ENCODE measurements around the gene USP2.

Gene USP2

GRCh38 chr11:119309411-119309810, 72.1 kb downstream of the USP2 start:
- no peak overlapping the region for H3K4me3 ChIP-seq (ENCODE audit: low read depth, low read length)
- no peak for DNase-seq (ENCODE audit: low read depth)
- no peak for TF ChIP-seq CTCF (IDR thresholded peaks at IDR 0.05; ENCODE audit: low read depth, low read length, missing control alignments)

GRCh38 chr11:119307974-119308373, 73.5 kb downstream of the USP2 start:
- no peak for DNase-seq (ENCODE audit: low read depth)
- no peak for TF ChIP-seq CTCF (IDR thresholded peaks at IDR 0.05; ENCODE audit: low read depth, low read length, missing control alignments)
- no peak overlapping the region for H3K4me3 ChIP-seq (ENCODE audit: low read depth, low read length)

GRCh38 chr11:119307219-119307618, 74.3 kb downstream of the USP2 start:
- DNase-seq (ENCODE audit: low read depth) = no peak
- TF ChIP-seq CTCF (IDR thresholded peaks at IDR 0.05; ENCODE audit: low read depth, low read length, missing control alignments) = no peak
- H3K4me3 ChIP-seq (ENCODE audit: low read depth, low read length) = no peak overlapping the region

- H3K4me3 ChIP-seq (ENCODE audit: low read depth, low read length) = no peak overlapping the region
These were observed 75.1 kb downstream of the USP2 start for GRCh38 chr11:119306373-119306890.

GRCh38 chr11:119305556-119306372, 75.7 kb downstream of the USP2 start:
- no peak for DNase-seq (ENCODE audit: low read depth)
- H3K4me3 ChIP-seq (ENCODE audit: low read depth, low read length) = no peak overlapping the region
- TF ChIP-seq CTCF (IDR thresholded peaks at IDR 0.05; ENCODE audit: low read depth, low read length, missing control alignments) = no peak

More at GRCh38 chr11:119306373-119306890, 75.1 kb downstream of the USP2 start:
- DNase-seq (ENCODE audit: low read depth) = no peak
- no peak for TF ChIP-seq CTCF (IDR thresholded peaks at IDR 0.05; ENCODE audit: low read depth, low read length, missing control alignments)
